ENCODE data around the gene RNGTT. TPM values are rescaled to one million over a fixed set of nuclear protein-coding genes. Genes with fewer than 3 reads are reported as not detected.

Gene RNGTT
- total RNA-seq, 2 experiments from 2014 or later: 11.6 to 12.4 TPM

GRCh38 chr6:88698661-88699060, 264.8 kb downstream of the RNGTT start:
- Mint-ChIP-seq H3K27ac (no peak overlapping the region), H3K27me3 (no peaks in the 10 kb centered on the region), H3K4me3 (no peak overlapping the region), H3K36me3 (ENCODE audit: low read depth) (peaks cover 40% of the 10 kb centered on the region), H3K9me3 (peaks cover 6% of the 10 kb centered on the region), H3K4me1 (ENCODE audit: low read depth) (peaks cover 6% of the 10 kb centered on the region)
- no peaks in the 10 kb centered on the region for H3K4me1 ChIP-seq (ENCODE audit: insufficient read depth, low read length)
- H3K9me3 ChIP-seq (ENCODE audit: control insufficient read depth in 1 of 2, insufficient read depth in 1 of 2, low read length in 2 of 2): no peaks in the 10 kb centered on the region
- H3K36me3 ChIP-seq (ENCODE audit: insufficient read depth, low read length): no peaks in the 10 kb centered on the region
- no peak for TF ChIP-seq CTCF (IDR thresholded peaks at IDR 0.05)
- no peak overlapping the region for H3K27ac ChIP-seq (ENCODE audit: low read depth in 1 of 2, low read length in 2 of 2)
- H3K27me3 ChIP-seq (ENCODE audit: control insufficient read depth in 1 of 2, insufficient read depth in 2 of 2, low read length in 2 of 2): no peaks in the 10 kb centered on the region
- intact Hi-C loops (cut with DNase I, micrococcal nuclease): no loop called here
- ChIA-PET CTCF (no interaction called here), POLR2A (no interaction called here)
- DNase-seq (no peak), ATAC-seq (ENCODE audit: poor library complexity) (no peak)
- no peak overlapping the region for H3K4me3 ChIP-seq (ENCODE audit: low read length)

GRCh38 chr6:88695937-88696336, 267.5 kb downstream of the RNGTT start:
- H3K36me3 Mint-ChIP-seq (ENCODE audit: low read depth): peaks cover 53% of the 10 kb centered on the region
- Histone ChIP-seq H3K27ac (ENCODE audit: low read depth in 1 of 2, low read length in 2 of 2) (no peak overlapping the region), H3K36me3 (ENCODE audit: insufficient read depth, low read length) (no peaks in the 10 kb centered on the region), H3K4me3 (ENCODE audit: low read length) (no peak overlapping the region), H3K4me1 (ENCODE audit: insufficient read depth, low read length) (no peaks in the 10 kb centered on the region), H3K27me3 (ENCODE audit: control insufficient read depth in 1 of 2, insufficient read depth in 2 of 2, low read length in 2 of 2) (no peaks in the 10 kb centered on the region), H3K9me3 (ENCODE audit: control insufficient read depth in 1 of 2, insufficient read depth in 1 of 2, low read length in 2 of 2) (no peaks in the 10 kb centered on the region)
- no peak for DNase-seq
- H3K27ac Mint-ChIP-seq: no peak overlapping the region
- no peak for ATAC-seq (ENCODE audit: poor library complexity)
- peaks cover 10% of the 10 kb centered on the region for H3K9me3 Mint-ChIP-seq
- TF ChIP-seq CTCF (IDR thresholded peaks at IDR 0.05): no peak
- intact Hi-C loops (cut with DNase I, micrococcal nuclease): no loop called here
- no peaks in the 10 kb centered on the region for H3K27me3 Mint-ChIP-seq
- ChIA-PET POLR2A (no interaction called here), CTCF (no interaction called here)
- no peak overlapping the region for H3K4me3 Mint-ChIP-seq
- peaks cover 11% of the 10 kb centered on the region for H3K4me1 Mint-ChIP-seq (ENCODE audit: low read depth)

- CTCF ChIA-PET: no interaction called here
- POLR2A ChIA-PET: no interaction called here
- Mint-ChIP-seq H3K9me3 (peaks cover 4% of the 10 kb centered on the region), H3K4me1 (ENCODE audit: low read depth) (peaks cover 18% of the 10 kb centered on the region), H3K36me3 (ENCODE audit: low read depth) (peaks cover 62% of the 10 kb centered on the region), H3K27ac (no peak overlapping the region), H3K27me3 (no peaks in the 10 kb centered on the region), H3K4me3 (no peak overlapping the region)
- Histone ChIP-seq H3K9me3 (ENCODE audit: control insufficient read depth in 1 of 2, insufficient read depth in 1 of 2, low read length in 2 of 2) (no peaks in the 10 kb centered on the region), H3K36me3 (ENCODE audit: insufficient read depth, low read length) (no peaks in the 10 kb centered on the region), H3K4me3 (ENCODE audit: low read length) (no peak overlapping the region), H3K27me3 (ENCODE audit: control insufficient read depth in 1 of 2, insufficient read depth in 2 of 2, low read length in 2 of 2) (no peaks in the 10 kb centered on the region), H3K4me1 (ENCODE audit: insufficient read depth, low read length) (no peaks in the 10 kb centered on the region), H3K27ac (ENCODE audit: low read depth in 1 of 2, low read length in 2 of 2) (no peak overlapping the region)
- no peak for ATAC-seq (ENCODE audit: poor library complexity)
- no peak for DNase-seq
- no peak for TF ChIP-seq CTCF (IDR thresholded peaks at IDR 0.05)
- intact Hi-C loops (cut with DNase I, micrococcal nuclease): no loop called here
Measured at GRCh38 chr6:88683734-88684133, 279.7 kb downstream of the RNGTT start.

Measured in CD4-positive, alpha-beta T cell (primary cell).